WTC11 (cell line): ENCODE measurements around the gene ZBTB22. TPM values are rescaled to one million over a fixed set of nuclear protein-coding genes. Genes with fewer than 3 reads are reported as not detected.

Experiments
- ELF4 ChIP-seq: sonication (generic); formaldehyde crosslinking; IDR thresholded peaks from 2 replicates; pipeline ENCODE4 v1.8.1; 2022; ENCODE audit warnings: low read depth, mild to moderate bottlenecking, moderate library complexity, missing genetic modification reagents
- EMX1 ChIP-seq: fragments of 250-450 bp; sonication (Bioruptor Pico); IDR thresholded peaks from 2 replicates; pipeline ENCODE4 v1.8.0; 2021; ENCODE audit warnings: mild to moderate bottlenecking
- ESRRA ChIP-seq: sonication (generic); formaldehyde crosslinking; IDR thresholded peaks from 2 replicates; pipeline ENCODE4 v1.8.1; 2022; ENCODE audit warnings: mild to moderate bottlenecking, missing genetic modification reagents, borderline replicate concordance
- HMGA2 ChIP-seq: fragments of 250-450 bp; sonication (Bioruptor Pico); IDR thresholded peaks from 2 replicates; pipeline ENCODE4 v1.4.0; 2021; ENCODE audit warnings: mild to moderate bottlenecking, moderate library complexity
- IRF2 ChIP-seq: sonication (generic); formaldehyde crosslinking; IDR thresholded peaks from 2 replicates; pipeline ENCODE4 v1.8.0; 2022; ENCODE audit warnings: low read depth, missing genetic modification reagents, borderline replicate concordance
- JUN ChIP-seq: sonication (generic); formaldehyde crosslinking; IDR thresholded peaks from 2 replicates; pipeline ENCODE4 v1.8.0; 2023; ENCODE audit warnings: mild to moderate bottlenecking, missing genetic modification reagents
- NFATC4 ChIP-seq: fragments of 250-450 bp; sonication (Bioruptor Pico); IDR thresholded peaks from 2 replicates; pipeline ENCODE4 v1.9.0; 2021; ENCODE audit warnings: mild to moderate bottlenecking
- NR1H2 ChIP-seq: sonication (generic); formaldehyde crosslinking; IDR thresholded peaks from 2 replicates; pipeline ENCODE4 v1.9.0; 2021; ENCODE audit warnings: mild to moderate bottlenecking, moderate library complexity, missing genetic modification reagents
- SP1 ChIP-seq: sonication (generic); formaldehyde crosslinking; conservative IDR thresholded peaks from 2 replicates; pipeline ENCODE4 v1.8.1; 2022; ENCODE audit warnings: missing genetic modification reagents
- TEAD1 ChIP-seq: sonication (generic); formaldehyde crosslinking; IDR thresholded peaks from 2 replicates; pipeline ENCODE4 v1.8.0; 2022; ENCODE audit warnings: mild to moderate bottlenecking, missing genetic modification reagents
- ZNF138 ChIP-seq: sonication (generic); formaldehyde crosslinking; conservative IDR thresholded peaks from 2 replicates; pipeline ENCODE4 v1.8.1; 2022; ENCODE audit warnings: mild to moderate bottlenecking, moderate library complexity, missing genetic modification reagents
- ZNF232 ChIP-seq: sonication (generic); formaldehyde crosslinking; IDR thresholded peaks from 2 replicates; pipeline ENCODE4 v1.8.0; 2022; ENCODE audit warnings: mild to moderate bottlenecking, missing genetic modification reagents
- ZNF317 ChIP-seq: sonication (generic); formaldehyde crosslinking; IDR thresholded peaks from 2 replicates; pipeline ENCODE4 v1.8.1; 2023; ENCODE audit warnings: low read depth, mild to moderate bottlenecking, moderate library complexity, missing genetic modification reagents, borderline replicate concordance
- total RNA-seq: library from RNA; stranded (reverse); gene quantifications from 3 replicates; pipeline ENCODE4 v1.2.3, GENCODE V29; 2021
- TF ChIP-seq, protein P1 (sequence below): sonication (generic); formaldehyde crosslinking; IDR thresholded peaks from 2 replicates; pipeline ENCODE4 v1.8.1; 2023; ENCODE audit warnings: mild to moderate bottlenecking, missing genetic modification reagents, moderate library complexity
- TF ChIP-seq, protein P2 (sequence below): sonication (generic); formaldehyde crosslinking; IDR thresholded peaks from 2 replicates; pipeline ENCODE4 v1.8.1; 2023; ENCODE audit warnings: mild to moderate bottlenecking, missing genetic modification reagents
- TF ChIP-seq, protein P3 (sequence below): sonication (generic); formaldehyde crosslinking; IDR thresholded peaks from 2 replicates; pipeline ENCODE4 v1.8.1; 2022; ENCODE audit warnings: mild to moderate bottlenecking, missing genetic modification reagents, moderate library complexity, borderline replicate concordance
- TF ChIP-seq, protein P4 (sequence below): fragments of 250-450 bp; sonication (Bioruptor Pico); IDR thresholded peaks from 2 replicates; pipeline ENCODE4 v1.8.0; 2021; ENCODE audit warnings: mild to moderate bottlenecking
- TF ChIP-seq, protein P5 (sequence below): sonication (generic); formaldehyde crosslinking; IDR thresholded peaks from 2 replicates; pipeline ENCODE4 v1.8.0; 2022; ENCODE audit warnings: mild to moderate bottlenecking, missing genetic modification reagents
- TF ChIP-seq, protein P6 (sequence below): sonication (generic); formaldehyde crosslinking; IDR thresholded peaks from 2 replicates; pipeline ENCODE4 v1.8.0; 2022; ENCODE audit warnings: missing genetic modification reagents
- TF ChIP-seq, protein P7 (sequence below): fragments of 250-450 bp; sonication (Bioruptor Pico); conservative IDR thresholded peaks from 2 replicates; pipeline ENCODE4 v1.9.0; 2021; ENCODE audit warnings: mild to moderate bottlenecking
- TF ChIP-seq, protein P8 (sequence below): sonication (generic); formaldehyde crosslinking; IDR thresholded peaks from 2 replicates; pipeline ENCODE4 v1.8.1; 2022; ENCODE audit warnings: low read depth, missing genetic modification reagents, borderline replicate concordance
- TF ChIP-seq, protein P9 (sequence below): sonication (generic); formaldehyde crosslinking; IDR thresholded peaks from 2 replicates; pipeline ENCODE4 v1.8.1; 2023; ENCODE audit warnings: mild to moderate bottlenecking, moderate library complexity, missing genetic modification reagents

ZBTB22 gene
- total RNA-seq, 1 experiment from 2014 or later, result 11.6 TPM

DNA sequence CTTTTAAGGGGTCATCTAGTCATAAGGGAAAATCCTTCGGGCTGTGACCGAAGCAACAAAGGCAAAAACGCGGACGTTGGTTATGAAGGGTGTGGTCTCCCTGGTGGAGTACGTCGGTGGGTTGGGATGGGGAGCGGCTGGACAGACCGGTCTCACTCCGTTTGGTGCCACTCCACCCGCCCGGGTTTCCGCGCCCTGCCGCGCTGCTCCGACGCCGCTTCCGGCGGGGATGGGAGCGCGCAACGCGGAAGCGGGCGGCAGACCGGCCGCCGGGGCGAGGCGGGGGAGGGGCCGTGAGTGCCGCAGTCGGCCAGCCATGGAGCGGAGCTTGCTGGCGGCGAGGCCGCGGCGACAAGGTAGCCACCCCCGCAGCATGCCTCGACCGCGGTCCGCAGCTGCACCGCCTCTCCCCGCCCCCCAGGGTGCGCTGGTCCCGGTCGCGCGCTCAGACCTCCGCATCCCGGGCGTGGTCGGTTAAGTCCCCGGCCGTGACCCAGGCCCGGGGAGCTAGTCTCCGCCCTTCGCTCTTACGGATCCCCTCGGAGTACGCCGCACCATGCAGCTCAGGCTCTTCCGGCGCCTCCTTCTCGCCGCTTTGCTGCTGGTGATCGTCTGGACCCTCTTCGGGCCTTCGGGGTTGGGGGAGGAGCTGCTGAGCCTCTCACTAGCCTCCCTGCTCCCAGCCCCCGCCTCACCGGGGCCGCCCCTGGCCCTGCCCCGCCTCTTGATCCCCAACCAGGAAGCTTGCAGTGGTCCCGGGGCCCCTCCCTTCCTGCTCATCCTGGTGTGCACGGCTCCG, 40.5 kb downstream of the ZBTB22 start, which contains the start of gene B3GALT4 (continued):
- TF ChIP-seq, protein P1, sequence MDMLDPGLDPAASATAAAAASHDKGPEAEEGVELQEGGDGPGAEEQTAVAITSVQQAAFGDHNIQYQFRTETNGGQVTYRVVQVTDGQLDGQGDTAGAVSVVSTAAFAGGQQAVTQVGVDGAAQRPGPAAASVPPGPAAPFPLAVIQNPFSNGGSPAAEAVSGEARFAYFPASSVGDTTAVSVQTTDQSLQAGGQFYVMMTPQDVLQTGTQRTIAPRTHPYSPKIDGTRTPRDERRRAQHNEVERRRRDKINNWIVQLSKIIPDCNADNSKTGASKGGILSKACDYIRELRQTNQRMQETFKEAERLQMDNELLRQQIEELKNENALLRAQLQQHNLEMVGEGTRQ (CRISPR knock-in tag), result peak; percentile 5; the same call in 1 of the 2 replicates
- TF ChIP-seq, protein P2, sequence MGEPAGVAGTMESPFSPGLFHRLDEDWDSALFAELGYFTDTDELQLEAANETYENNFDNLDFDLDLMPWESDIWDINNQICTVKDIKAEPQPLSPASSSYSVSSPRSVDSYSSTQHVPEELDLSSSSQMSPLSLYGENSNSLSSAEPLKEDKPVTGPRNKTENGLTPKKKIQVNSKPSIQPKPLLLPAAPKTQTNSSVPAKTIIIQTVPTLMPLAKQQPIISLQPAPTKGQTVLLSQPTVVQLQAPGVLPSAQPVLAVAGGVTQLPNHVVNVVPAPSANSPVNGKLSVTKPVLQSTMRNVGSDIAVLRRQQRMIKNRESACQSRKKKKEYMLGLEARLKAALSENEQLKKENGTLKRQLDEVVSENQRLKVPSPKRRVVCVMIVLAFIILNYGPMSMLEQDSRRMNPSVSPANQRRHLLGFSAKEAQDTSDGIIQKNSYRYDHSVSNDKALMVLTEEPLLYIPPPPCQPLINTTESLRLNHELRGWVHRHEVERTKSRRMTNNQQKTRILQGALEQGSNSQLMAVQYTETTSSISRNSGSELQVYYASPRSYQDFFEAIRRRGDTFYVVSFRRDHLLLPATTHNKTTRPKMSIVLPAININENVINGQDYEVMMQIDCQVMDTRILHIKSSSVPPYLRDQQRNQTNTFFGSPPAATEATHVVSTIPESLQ (CRISPR knock-in tag), result no peak
- TF ChIP-seq ZNF317 (no peak), NR1H2 (no peak), EMX1 (CRISPR knock-in tag) (peak; percentile 99), ESRRA (peak; percentile 95), ELF4 (CRISPR knock-in tag) (peak; percentile 63; the same call in 1 of the 2 replicates), JUN (CRISPR knock-in tag) (no peak; the same call in 1 of the 2 replicates), SP1 (peak; percentile 83; the same call in 1 of the 2 replicates), ZNF138 (CRISPR knock-in tag) (no peak), TEAD1 (CRISPR knock-in tag) (peak; percentile 72; the same call in 1 of the 2 replicates), ZNF232 (CRISPR knock-in tag) (peak; percentile 76; the same call in 1 of the 2 replicates), HMGA2 (CRISPR knock-in tag) (no peak), IRF2 (no peak), NFATC4 (CRISPR knock-in tag) (peak; percentile 98)
- TF ChIP-seq, protein P3, sequence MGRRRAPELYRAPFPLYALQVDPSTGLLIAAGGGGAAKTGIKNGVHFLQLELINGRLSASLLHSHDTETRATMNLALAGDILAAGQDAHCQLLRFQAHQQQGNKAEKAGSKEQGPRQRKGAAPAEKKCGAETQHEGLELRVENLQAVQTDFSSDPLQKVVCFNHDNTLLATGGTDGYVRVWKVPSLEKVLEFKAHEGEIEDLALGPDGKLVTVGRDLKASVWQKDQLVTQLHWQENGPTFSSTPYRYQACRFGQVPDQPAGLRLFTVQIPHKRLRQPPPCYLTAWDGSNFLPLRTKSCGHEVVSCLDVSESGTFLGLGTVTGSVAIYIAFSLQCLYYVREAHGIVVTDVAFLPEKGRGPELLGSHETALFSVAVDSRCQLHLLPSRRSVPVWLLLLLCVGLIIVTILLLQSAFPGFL (CRISPR knock-in tag), result 0 out of 2 replicates have a peak, but pooled peaks have one; percentile 50
- TF ChIP-seq, protein P4, sequence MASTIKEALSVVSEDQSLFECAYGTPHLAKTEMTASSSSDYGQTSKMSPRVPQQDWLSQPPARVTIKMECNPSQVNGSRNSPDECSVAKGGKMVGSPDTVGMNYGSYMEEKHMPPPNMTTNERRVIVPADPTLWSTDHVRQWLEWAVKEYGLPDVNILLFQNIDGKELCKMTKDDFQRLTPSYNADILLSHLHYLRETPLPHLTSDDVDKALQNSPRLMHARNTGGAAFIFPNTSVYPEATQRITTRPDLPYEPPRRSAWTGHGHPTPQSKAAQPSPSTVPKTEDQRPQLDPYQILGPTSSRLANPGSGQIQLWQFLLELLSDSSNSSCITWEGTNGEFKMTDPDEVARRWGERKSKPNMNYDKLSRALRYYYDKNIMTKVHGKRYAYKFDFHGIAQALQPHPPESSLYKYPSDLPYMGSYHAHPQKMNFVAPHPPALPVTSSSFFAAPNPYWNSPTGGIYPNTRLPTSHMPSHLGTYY (CRISPR knock-in tag), result peak; percentile 98
- TF ChIP-seq, protein P5, sequence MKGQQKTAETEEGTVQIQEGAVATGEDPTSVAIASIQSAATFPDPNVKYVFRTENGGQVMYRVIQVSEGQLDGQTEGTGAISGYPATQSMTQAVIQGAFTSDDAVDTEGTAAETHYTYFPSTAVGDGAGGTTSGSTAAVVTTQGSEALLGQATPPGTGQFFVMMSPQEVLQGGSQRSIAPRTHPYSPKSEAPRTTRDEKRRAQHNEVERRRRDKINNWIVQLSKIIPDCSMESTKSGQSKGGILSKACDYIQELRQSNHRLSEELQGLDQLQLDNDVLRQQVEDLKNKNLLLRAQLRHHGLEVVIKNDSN (CRISPR knock-in tag), result 0 out of 2 replicates have a peak, but pooled peaks have one; percentile 10
- TF ChIP-seq, protein P6, sequence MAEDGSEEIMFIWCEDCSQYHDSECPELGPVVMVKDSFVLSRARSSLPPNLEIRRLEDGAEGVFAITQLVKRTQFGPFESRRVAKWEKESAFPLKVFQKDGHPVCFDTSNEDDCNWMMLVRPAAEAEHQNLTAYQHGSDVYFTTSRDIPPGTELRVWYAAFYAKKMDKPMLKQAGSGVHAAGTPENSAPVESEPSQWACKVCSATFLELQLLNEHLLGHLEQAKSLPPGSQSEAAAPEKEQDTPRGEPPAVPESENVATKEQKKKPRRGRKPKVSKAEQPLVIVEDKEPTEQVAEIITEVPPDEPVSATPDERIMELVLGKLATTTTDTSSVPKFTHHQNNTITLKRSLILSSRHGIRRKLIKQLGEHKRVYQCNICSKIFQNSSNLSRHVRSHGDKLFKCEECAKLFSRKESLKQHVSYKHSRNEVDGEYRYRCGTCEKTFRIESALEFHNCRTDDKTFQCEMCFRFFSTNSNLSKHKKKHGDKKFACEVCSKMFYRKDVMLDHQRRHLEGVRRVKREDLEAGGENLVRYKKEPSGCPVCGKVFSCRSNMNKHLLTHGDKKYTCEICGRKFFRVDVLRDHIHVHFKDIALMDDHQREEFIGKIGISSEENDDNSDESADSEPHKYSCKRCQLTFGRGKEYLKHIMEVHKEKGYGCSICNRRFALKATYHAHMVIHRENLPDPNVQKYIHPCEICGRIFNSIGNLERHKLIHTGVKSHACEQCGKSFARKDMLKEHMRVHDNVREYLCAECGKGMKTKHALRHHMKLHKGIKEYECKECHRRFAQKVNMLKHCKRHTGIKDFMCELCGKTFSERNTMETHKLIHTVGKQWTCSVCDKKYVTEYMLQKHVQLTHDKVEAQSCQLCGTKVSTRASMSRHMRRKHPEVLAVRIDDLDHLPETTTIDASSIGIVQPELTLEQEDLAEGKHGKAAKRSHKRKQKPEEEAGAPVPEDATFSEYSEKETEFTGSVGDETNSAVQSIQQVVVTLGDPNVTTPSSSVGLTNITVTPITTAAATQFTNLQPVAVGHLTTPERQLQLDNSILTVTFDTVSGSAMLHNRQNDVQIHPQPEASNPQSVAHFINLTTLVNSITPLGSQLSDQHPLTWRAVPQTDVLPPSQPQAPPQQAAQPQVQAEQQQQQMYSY (CRISPR knock-in tag), result peak; percentile 69
- TF ChIP-seq, protein P7, sequence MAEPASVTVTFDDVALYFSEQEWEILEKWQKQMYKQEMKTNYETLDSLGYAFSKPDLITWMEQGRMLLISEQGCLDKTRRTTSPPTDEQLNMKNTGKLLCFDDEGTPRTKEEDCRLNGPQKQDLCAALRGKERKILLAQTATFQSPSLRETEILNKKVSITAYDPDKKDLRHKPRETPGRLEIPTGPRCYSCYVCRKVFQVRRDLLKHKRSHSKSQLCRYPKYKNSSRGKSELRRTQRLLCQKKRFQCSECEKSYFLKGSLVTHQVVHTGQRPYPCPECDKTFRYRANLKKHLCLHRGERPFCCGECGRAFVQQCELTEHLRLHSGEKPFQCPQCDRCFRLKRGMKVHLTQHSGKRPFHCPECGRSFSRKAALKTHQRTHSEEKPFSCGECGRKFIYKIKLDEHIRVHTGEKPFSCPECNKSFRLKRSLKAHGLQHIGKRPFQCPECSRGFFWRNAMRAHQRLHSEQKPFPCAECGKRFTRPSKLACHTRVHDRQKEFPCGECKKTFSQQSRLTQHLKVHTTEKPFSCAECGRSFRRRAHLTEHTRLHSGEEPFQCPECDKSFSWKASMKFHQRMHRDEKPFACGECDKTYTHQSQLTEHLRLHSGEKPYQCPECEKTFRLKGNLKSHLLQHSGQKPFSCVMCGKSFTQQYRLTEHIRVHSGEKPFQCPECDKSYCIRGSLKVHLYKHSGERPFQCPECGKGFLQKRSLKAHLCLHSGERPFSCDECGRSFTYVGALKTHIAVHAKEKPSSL (CRISPR knock-in tag), result peak; percentile 97
- TF ChIP-seq, protein P8, sequence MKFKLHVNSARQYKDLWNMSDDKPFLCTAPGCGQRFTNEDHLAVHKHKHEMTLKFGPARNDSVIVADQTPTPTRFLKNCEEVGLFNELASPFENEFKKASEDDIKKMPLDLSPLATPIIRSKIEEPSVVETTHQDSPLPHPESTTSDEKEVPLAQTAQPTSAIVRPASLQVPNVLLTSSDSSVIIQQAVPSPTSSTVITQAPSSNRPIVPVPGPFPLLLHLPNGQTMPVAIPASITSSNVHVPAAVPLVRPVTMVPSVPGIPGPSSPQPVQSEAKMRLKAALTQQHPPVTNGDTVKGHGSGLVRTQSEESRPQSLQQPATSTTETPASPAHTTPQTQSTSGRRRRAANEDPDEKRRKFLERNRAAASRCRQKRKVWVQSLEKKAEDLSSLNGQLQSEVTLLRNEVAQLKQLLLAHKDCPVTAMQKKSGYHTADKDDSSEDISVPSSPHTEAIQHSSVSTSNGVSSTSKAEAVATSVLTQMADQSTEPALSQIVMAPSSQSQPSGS (CRISPR knock-in tag), result no peak
- TF ChIP-seq, protein P9, sequence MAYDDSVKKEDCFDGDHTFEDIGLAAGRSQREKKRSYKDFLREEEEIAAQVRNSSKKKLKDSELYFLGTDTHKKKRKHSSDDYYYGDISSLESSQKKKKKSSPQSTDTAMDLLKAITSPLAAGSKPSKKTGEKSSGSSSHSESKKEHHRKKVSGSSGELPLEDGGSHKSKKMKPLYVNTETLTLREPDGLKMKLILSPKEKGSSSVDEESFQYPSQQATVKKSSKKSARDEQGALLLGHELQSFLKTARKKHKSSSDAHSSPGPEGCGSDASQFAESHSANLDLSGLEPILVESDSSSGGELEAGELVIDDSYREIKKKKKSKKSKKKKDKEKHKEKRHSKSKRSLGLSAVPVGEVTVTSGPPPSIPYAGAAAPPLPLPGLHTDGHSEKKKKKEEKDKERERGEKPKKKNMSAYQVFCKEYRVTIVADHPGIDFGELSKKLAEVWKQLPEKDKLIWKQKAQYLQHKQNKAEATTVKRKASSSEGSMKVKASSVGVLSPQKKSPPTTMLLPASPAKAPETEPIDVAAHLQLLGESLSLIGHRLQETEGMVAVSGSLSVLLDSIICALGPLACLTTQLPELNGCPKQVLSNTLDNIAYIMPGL (CRISPR knock-in tag), result peak; percentile 93
